Measurements from ENCODE around the gene LINGO3.
A peak's percentile ranks its signal among the peaks of the same experiment; 100 is the strongest.
"Not testable (repeated sequence)": the region's sequence is repeated elsewhere in the genome, so short reads cannot be mapped to it uniquely, and the experiment has no call there.

Gene LINGO3

GRCh38 chr19:2282062-2282861 lies 25.7 kb downstream of the LINGO3 start, which contains the start of gene PEAK3:
PEAK3 (minus strand) TSS chr19:2282175; CDS start chr19:2280931, 1,244 bp downstream.
- no peak for DNase-seq (ENCODE audit: low read depth in 2 of 2)

GRCh38 chr19:2281265-2282061 lies 26.5 kb downstream of the LINGO3 start:
- DNase-seq (ENCODE audit: low read depth in 2 of 2), result not testable (repeated sequence)

GRCh38 chr19:2280633-2281264 lies 27.2 kb downstream of the LINGO3 start:
- DNase-seq (ENCODE audit: low read depth in 2 of 2), result no peak

GRCh38 chr19:2278459-2279158 lies 29.3 kb downstream of the LINGO3 start:
- no peak for DNase-seq (ENCODE audit: low read depth in 2 of 2)

- no peak for DNase-seq (ENCODE audit: low read depth in 2 of 2)
Observed at GRCh38 chr19:2277138-2277537, 30.8 kb downstream of the LINGO3 start.

- no peak for DNase-seq (ENCODE audit: low read depth in 2 of 2)
Observed at GRCh38 chr19:2276429-2276986, 31.4 kb downstream of the LINGO3 start.

GRCh38 chr19:2275588-2276428 lies 32.1 kb downstream of the LINGO3 start:
- no peak for DNase-seq (ENCODE audit: low read depth in 2 of 2)

- DNase-seq (ENCODE audit: low read depth in 2 of 2), result no peak
Observed at GRCh38 chr19:2274931-2275535, 32.9 kb downstream of the LINGO3 start.

- DNase-seq (ENCODE audit: low read depth in 2 of 2), result no peak
Observed at GRCh38 chr19:2274185-2274711, 33.7 kb downstream of the LINGO3 start.

- peak; percentile 63 to 64 for DNase-seq (ENCODE audit: low read depth in 2 of 2)
Observed at GRCh38 chr19:2273356-2274184, 34.4 kb downstream of the LINGO3 start.

- DNase-seq (ENCODE audit: low read depth in 2 of 2), result no peak
Observed at GRCh38 chr19:2271234-2272103, 36.5 kb downstream of the LINGO3 start.

- peak; percentile 52 to 61 for DNase-seq (ENCODE audit: low read depth in 2 of 2)
Observed at GRCh38 chr19:2270423-2271233, 37.3 kb downstream of the LINGO3 start.

- DNase-seq (ENCODE audit: low read depth in 2 of 2), result no peak
Observed at GRCh38 chr19:2270157-2270422, 37.9 kb downstream of the LINGO3 start.

GRCh38 chr19:2269244-2270156 lies 38.5 kb downstream of the LINGO3 start:
- DNase-seq (ENCODE audit: low read depth in 2 of 2), result peak; percentile 96 to 98

GRCh38 chr19:2268861-2269243 lies 39.1 kb downstream of the LINGO3 start:
- DNase-seq (ENCODE audit: low read depth in 2 of 2), result no peak

GRCh38 chr19:2268480-2268830 lies 39.5 kb downstream of the LINGO3 start:
- DNase-seq (ENCODE audit: low read depth in 2 of 2), result no peak

Data from activated CD4-positive, alpha-beta T cell treated with anti-CD3 and anti-CD28 coated beads for 24 hours (primary cell).